Mesendoderm (in vitro differentiated cells): ENCODE results near the gene MTUS2. TPM values are rescaled to one million over a fixed set of nuclear protein-coding genes. Genes with fewer than 3 reads are reported as not detected.

ENCODE experiments used
- DNase-seq: peaks from one replicate; pipeline ENCODE4 v3.0.0; 2013
- H2AK5ac ChIP-seq: 2 replicates; pipeline ENCODE4 v1.6.1; 2013; ENCODE audit warnings: low read length, inconsistent platforms
- H2BK120ac ChIP-seq: 2 replicates; pipeline ENCODE4 v1.6.1; 2013; ENCODE audit warnings: low read depth, mild to moderate bottlenecking, low read length, moderate library complexity, mixed read lengths
- H2BK15ac ChIP-seq: replicated peaks from 2 replicates; pipeline ENCODE4 v1.6.1; 2013; ENCODE audit warnings: low read depth, mild to moderate bottlenecking, moderate library complexity
- H2BK5ac ChIP-seq: 2 replicates; pipeline ENCODE4 v1.6.1; 2013; ENCODE audit warnings: low read length, inconsistent platforms
- H3K18ac ChIP-seq: 2 replicates; pipeline ENCODE4 v1.6.1; 2013; ENCODE audit warnings: mild to moderate bottlenecking, low read length, mixed read lengths
- H3K23ac ChIP-seq: one replicate; pipeline ENCODE4 v1.6.1; 2013; ENCODE audit warnings: low read length
- H3K27ac ChIP-seq: 2 replicates; pipeline ENCODE4 v1.5.1; 2013; ENCODE audit warnings: low read depth, mild to moderate bottlenecking, inconsistent platforms, low read length, moderate library complexity
- H3K27me3 ChIP-seq: 2 replicates; pipeline ENCODE4 v1.6.1; 2013; ENCODE audit warnings: low read length, control low read depth, mild to moderate bottlenecking, inconsistent platforms; ENCODE audit not compliant: insufficient read depth, poor library complexity
- H3K36me3 ChIP-seq: 2 replicates; pipeline ENCODE4 v1.6.1; 2013; ENCODE audit warnings: low read length, inconsistent platforms; ENCODE audit not compliant: control insufficient read depth, insufficient read depth
- H3K4ac ChIP-seq: one replicate; pipeline ENCODE4 v1.6.1; 2013; ENCODE audit warnings: low read depth, mild to moderate bottlenecking, low read length, moderate library complexity
- H3K4me1 ChIP-seq: 2 replicates; pipeline ENCODE4 v1.6.1; 2013; ENCODE audit warnings: low read depth, low read length, inconsistent platforms; ENCODE audit not compliant: control insufficient read depth
- H3K4me2 ChIP-seq: 2 replicates; pipeline ENCODE4 v1.6.1; 2013; ENCODE audit warnings: low read length
- H3K4me3 ChIP-seq: 2 replicates; pipeline ENCODE4 v1.5.1; 2013; ENCODE audit warnings: mild to moderate bottlenecking, low read length
- H3K56ac ChIP-seq: one replicate; pipeline ENCODE4 v1.6.1; 2013; ENCODE audit warnings: low read length
- H3K79me1 ChIP-seq: 2 replicates; pipeline ENCODE4 v1.6.1; 2013; ENCODE audit warnings: low read length, inconsistent platforms
- H3K79me2 ChIP-seq: 2 replicates; pipeline ENCODE4 v1.6.1; 2013; ENCODE audit warnings: mild to moderate bottlenecking, low read length; ENCODE audit not compliant: control insufficient read depth, insufficient read depth
- H3K9ac ChIP-seq: 2 replicates; pipeline ENCODE4 v1.6.1; 2013; ENCODE audit warnings: low read length, inconsistent platforms
- H4K5ac ChIP-seq: one replicate; pipeline ENCODE4 v1.6.1; 2013; ENCODE audit warnings: low read length
- H4K8ac ChIP-seq: one replicate; pipeline ENCODE4 v1.6.1; 2013; ENCODE audit warnings: low read depth, mild to moderate bottlenecking, control low read depth, low read length, moderate library complexity
- WGBS: extraction: QIAGEN DNeasy Blood & Tissue Kit; methylation state at CpG from one replicate; pipeline ENCODE4 v1.1.7; 2013; ENCODE audit warnings: low lambda C conversion rate, missing lambda C conversion rate; ENCODE audit not compliant: insufficient coverage; ENCODE audit errors: extremely low coverage; 5-methylcytosine and 5-hydroxymethylcytosine counted together
- polyA plus RNA-seq, 2 experiments: library from polyadenylated mRNA; stranded (reverse); fragments of 200-250 nt; gene quantifications; one replicate each; pipeline ENCODE4 v1.2.3, GENCODE V29; 2013

Gene MTUS2
- polyA plus RNA-seq (2013, experiment 1 of 2) = 0.14 TPM
- 0.17 TPM for polyA plus RNA-seq (2013, experiment 2 of 2)

GRCh38 chr13:28820099-28821051, at the start of gene MTUS2:
TSS of gene MTUS2 (plus strand) at chr13:28820339.
- Histone ChIP-seq H4K5ac (no peak within 1 kb of the TSS), H3K4me3 (peak within 1 kb of the TSS; percentile 27), H3K4ac (no peak within 1 kb of the TSS), H3K4me1 (no peaks in the 10 kb centered on the region), H3K23ac (no peak within 1 kb of the TSS), H3K27ac (no peak within 1 kb of the TSS), H3K18ac (peak within 1 kb of the TSS; percentile 82), H2BK120ac (no peak within 1 kb of the TSS), H3K56ac (peak within 1 kb of the TSS; percentile 71), H3K9ac (peak within 1 kb of the TSS; percentile 58), H4K8ac (no peak within 1 kb of the TSS), H2AK5ac (no peak within 1 kb of the TSS), H2BK5ac (no peak within 1 kb of the TSS), H3K4me2 (peak within 1 kb of the TSS; percentile 94), H2BK15ac (no peak within 1 kb of the TSS), H3K27me3 (peaks cover 12% of the 10 kb centered on the region), H3K36me3 (no peaks in the 10 kb centered on the region), H3K79me2 (no peaks in the 10 kb centered on the region), H3K79me1 (no peaks in the 10 kb centered on the region)
- peak; percentile 38 for DNase-seq
- WGBS = no CpG with 5 or more reads among the region's 89 CpGs

- H2AK5ac ChIP-seq = no peak overlapping the region
- H3K4me1 ChIP-seq = no peaks in the 10 kb centered on the region
- H3K9ac ChIP-seq = no peak overlapping the region
- no peaks in the 10 kb centered on the region for H3K79me1 ChIP-seq
- no peak overlapping the region for H3K27ac ChIP-seq
- H2BK15ac ChIP-seq = no peak overlapping the region
- no peak overlapping the region for H3K4ac ChIP-seq
- no peak for DNase-seq
- H3K56ac ChIP-seq = no peak overlapping the region
- no peak overlapping the region for H3K4me3 ChIP-seq
- H3K23ac ChIP-seq = no peak overlapping the region
- no peak overlapping the region for H4K5ac ChIP-seq
- no peak overlapping the region for H4K8ac ChIP-seq
- H2BK5ac ChIP-seq = no peak overlapping the region
- no CpG with 5 or more reads among the region's 48 CpGs for WGBS
- H3K36me3 ChIP-seq = no peaks in the 10 kb centered on the region
- H2BK120ac ChIP-seq = no peak overlapping the region
- no peak overlapping the region for H3K18ac ChIP-seq
- H3K79me2 ChIP-seq = no peaks in the 10 kb centered on the region
- no peak overlapping the region for H3K4me2 ChIP-seq
- H3K27me3 ChIP-seq = no peaks in the 10 kb centered on the region
Measured at GRCh38 chr13:28778308-28779215, 41.6 kb upstream of the MTUS2 start.

- WGBS = no CpG with 5 or more reads among the region's 2 CpGs
Measured at GRCh38 chr13:28792992-28793391, 27.1 kb upstream of the MTUS2 start.

GRCh38 chr13:28794396-28794795, 25.7 kb upstream of the MTUS2 start:
- no peak for DNase-seq
- H3K79me2 ChIP-seq = no peaks in the 10 kb centered on the region
- H3K9ac ChIP-seq = no peak overlapping the region
- peak overlapping the region; percentile 42 for H2BK15ac ChIP-seq
- no peak overlapping the region for H4K5ac ChIP-seq
- H3K27me3 ChIP-seq = no peaks in the 10 kb centered on the region
- no peak overlapping the region for H3K4ac ChIP-seq
- no peaks in the 10 kb centered on the region for H3K36me3 ChIP-seq
- H3K27ac ChIP-seq = no peak overlapping the region
- no CpG with 5 or more reads among the region's 6 CpGs for WGBS
- H3K4me2 ChIP-seq = no peak overlapping the region
- H4K8ac ChIP-seq = no peak overlapping the region
- no peak overlapping the region for H2BK5ac ChIP-seq
- no peak overlapping the region for H3K4me3 ChIP-seq
- H2BK120ac ChIP-seq = no peak overlapping the region
- no peak overlapping the region for H3K56ac ChIP-seq
- H2AK5ac ChIP-seq = no peak overlapping the region
- H3K4me1 ChIP-seq = peaks cover 5% of the 10 kb centered on the region
- H3K23ac ChIP-seq = no peak overlapping the region
- H3K79me1 ChIP-seq = no peaks in the 10 kb centered on the region
- H3K18ac ChIP-seq = no peak overlapping the region

More at GRCh38 chr13:28792992-28793391, 27.1 kb upstream of the MTUS2 start:
- no peaks in the 10 kb centered on the region for H3K79me1 ChIP-seq
- H3K36me3 ChIP-seq = no peaks in the 10 kb centered on the region
- no peaks in the 10 kb centered on the region for H3K27me3 ChIP-seq
- H3K9ac ChIP-seq = no peak overlapping the region
- H3K79me2 ChIP-seq = no peaks in the 10 kb centered on the region
- no peak overlapping the region for H3K23ac ChIP-seq
- no peak overlapping the region for H3K27ac ChIP-seq
- no peak overlapping the region for H4K8ac ChIP-seq
- no peak overlapping the region for H2BK5ac ChIP-seq
- no peak overlapping the region for H3K56ac ChIP-seq
- DNase-seq = no peak
- H3K18ac ChIP-seq = no peak overlapping the region
- no peak overlapping the region for H2BK15ac ChIP-seq
- peaks cover 5% of the 10 kb centered on the region for H3K4me1 ChIP-seq
- H3K4ac ChIP-seq = no peak overlapping the region
- H4K5ac ChIP-seq = no peak overlapping the region
- no peak overlapping the region for H3K4me3 ChIP-seq
- no peak overlapping the region for H2AK5ac ChIP-seq
- no peak overlapping the region for H3K4me2 ChIP-seq
- H2BK120ac ChIP-seq = no peak overlapping the region

GRCh38 chr13:28796938-28797257, 23.2 kb upstream of the MTUS2 start:
- Histone ChIP-seq H3K4me3 (no peak overlapping the region), H3K4me1 (peaks cover 3% of the 10 kb centered on the region), H3K36me3 (no peaks in the 10 kb centered on the region), H2BK15ac (no peak overlapping the region), H3K18ac (no peak overlapping the region), H3K9ac (no peak overlapping the region), H3K4ac (no peak overlapping the region), H3K79me2 (no peaks in the 10 kb centered on the region), H4K8ac (no peak overlapping the region), H3K27me3 (no peaks in the 10 kb centered on the region), H3K4me2 (no peak overlapping the region), H4K5ac (no peak overlapping the region), H2AK5ac (no peak overlapping the region), H3K23ac (no peak overlapping the region), H3K56ac (no peak overlapping the region), H2BK120ac (no peak overlapping the region), H3K79me1 (no peaks in the 10 kb centered on the region), H3K27ac (no peak overlapping the region), H2BK5ac (no peak overlapping the region)
- DNase-seq = no peak
- WGBS = no CpG with 5 or more reads among the region's 1 CpG
